Hematopoietic multipotent progenitor cell treated with erythropoietin and hydrocortisone succinate and interleukin-3 and kit ligand, for 17 days (in vitro differentiated cells): ENCODE measurements around the gene RNASE4.

Source experiments
- DNase-seq: peaks from one replicate; pipeline ENCODE4 v3.0.0-alpha.2; 2015; ENCODE audit warnings: low spot score

The RNASE4 gene

DNA sequence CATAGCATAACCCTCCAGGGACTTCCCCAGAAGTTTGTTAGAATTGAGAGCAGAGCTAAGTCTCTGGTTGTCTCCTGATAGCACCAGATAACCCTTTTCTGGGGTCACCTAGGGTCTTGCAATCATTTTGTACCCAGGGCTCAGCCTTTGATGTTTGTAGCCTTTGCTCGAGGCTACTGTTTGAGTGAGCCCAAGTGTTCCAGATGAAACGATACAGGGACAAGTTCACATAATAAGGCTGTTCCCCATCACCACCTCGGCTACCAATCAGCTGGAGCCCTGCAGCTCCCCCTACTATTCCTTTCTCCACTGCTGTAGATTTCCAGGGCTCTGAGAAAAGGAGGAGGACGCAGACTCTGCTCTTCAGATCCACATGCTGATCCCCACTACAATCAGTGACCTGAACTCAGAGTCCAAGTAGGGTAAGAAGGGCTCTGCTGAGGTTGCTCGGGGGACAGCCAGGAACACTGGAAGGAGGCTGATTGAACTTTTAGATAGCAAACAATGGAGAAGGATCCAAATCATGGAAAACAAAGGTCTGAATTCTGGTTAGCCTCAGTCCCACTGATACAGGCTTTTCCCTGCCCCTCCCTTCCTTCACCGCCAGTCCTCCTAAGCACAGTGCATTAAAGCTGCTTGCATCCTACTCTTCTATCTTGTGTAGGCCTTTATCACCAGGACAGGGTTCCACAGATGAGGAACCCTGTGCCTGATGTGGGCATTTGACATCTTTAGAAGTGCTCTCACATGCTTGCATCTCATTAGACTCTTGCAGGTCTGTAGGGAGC, 61.4 kb downstream of the RNASE4 start, which contains the start of gene EDDM3A:
Gene EDDM3A, plus strand, starts transcription at position 317 of the 788 bp plus-strand sequence. CDS start 1,694 bp downstream, outside the sequence.
- no peak for DNase-seq

DNA sequence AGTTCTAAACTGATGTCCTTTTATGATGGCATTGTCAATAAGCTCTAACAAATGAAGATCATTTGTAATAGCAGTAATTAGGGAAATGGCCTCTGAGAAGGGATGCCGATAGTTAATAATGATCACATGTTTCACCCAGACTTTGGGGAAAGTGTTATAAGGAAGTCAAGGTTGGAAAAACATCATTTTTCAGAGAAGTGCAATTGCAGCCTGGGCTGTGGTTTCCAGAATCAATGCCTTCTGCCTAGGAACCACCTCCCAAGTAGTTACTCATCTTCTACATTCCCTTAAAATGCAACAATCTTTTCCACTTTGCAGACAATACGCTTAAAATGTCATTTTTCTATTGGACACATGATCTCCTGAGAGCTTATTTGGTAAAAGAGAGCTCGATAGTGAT, 62.2 kb downstream of the RNASE4 start:
- no peak for DNase-seq

DNA sequence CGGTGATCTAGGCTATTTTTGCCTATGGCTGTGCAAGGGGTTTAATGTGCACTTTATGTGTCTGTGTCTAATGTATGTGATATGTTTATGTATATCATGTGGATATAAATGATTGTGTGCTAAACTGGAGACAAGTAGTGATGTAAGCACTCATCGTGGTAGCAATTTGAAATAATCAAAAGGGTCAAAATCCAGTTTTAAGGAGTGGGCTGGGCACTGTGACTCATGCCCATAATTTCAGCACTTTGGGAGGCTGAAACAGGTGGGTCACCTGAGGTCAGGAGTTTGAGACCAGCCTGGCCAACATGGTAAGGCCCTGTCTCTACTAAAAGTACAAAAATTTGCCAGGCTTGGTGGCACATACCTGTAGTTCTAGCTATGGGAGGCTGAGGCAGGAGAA, 64.1 kb downstream of the RNASE4 start:
- no peak for DNase-seq

DNA sequence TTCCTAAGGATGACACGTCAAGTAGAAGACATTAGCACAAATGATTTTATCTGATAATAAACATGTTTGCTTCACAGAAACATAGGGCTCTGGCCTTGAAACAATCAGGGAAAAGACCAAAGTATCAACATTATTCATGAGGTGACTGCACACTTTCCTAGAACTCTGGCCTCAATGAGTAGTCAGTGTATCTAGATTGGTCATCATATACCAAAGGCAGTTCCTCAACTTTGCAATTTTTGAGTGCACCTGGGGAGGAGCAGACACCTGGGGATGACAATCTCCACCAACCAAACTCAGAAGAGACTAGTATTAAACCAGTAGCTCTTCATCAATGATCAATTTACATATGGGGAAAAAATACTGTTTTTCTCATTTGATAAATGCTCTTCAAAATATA, 65.8 kb downstream of the RNASE4 start:
- no peak for DNase-seq
